Measurements from ENCODE around the gene RGL1. TPM values are rescaled to one million over a fixed set of nuclear protein-coding genes. Genes with fewer than 3 reads are reported as not detected.

The RGL1 gene
- total RNA-seq, 1 experiment from 2014 or later, result 34.5 TPM

GRCh38 chr1:183837062-183837461 is 32.1 kb downstream of the RGL1 start:
- no peaks in the 10 kb centered on the region for H3K27me3 ChIP-seq (replicated peaks; ENCODE audit: control insufficient read depth, insufficient read depth, low read length)
- no peaks in the 10 kb centered on the region for H3K36me3 ChIP-seq (ENCODE audit: control insufficient read depth, insufficient read depth, low read length)
- H3K4me1 ChIP-seq, result peaks cover 17% of the 10 kb centered on the region
- H3K9me3 Mint-ChIP-seq (ENCODE audit: unreplicated experiment), result no peaks in the 10 kb centered on the region
- peaks cover 20% of the 10 kb centered on the region for H3K36me3 Mint-ChIP-seq (ENCODE audit: insufficient read depth, unreplicated experiment)
- H3K4me3 ChIP-seq (ENCODE audit: low read depth, low read length), result no peak overlapping the region
- CTCF ChIA-PET, result no interaction called here
- peaks cover 19% of the 10 kb centered on the region for H3K4me1 Mint-ChIP-seq (ENCODE audit: low read depth, unreplicated experiment)
- H3K27ac Mint-ChIP-seq (ENCODE audit: unreplicated experiment), result no peak overlapping the region
- H3K27me3 Mint-ChIP-seq (ENCODE audit: insufficient read depth, unreplicated experiment), result no peaks in the 10 kb centered on the region
- no peaks in the 10 kb centered on the region for H3K9me3 ChIP-seq
- POLR2A ChIA-PET, result no interaction called here
- no peak for TF ChIP-seq CTCF (IDR thresholded peaks at IDR 0.05; ENCODE audit: insufficient read depth in 1 of 2, low read depth in 1 of 2, low read length in 1 of 2, severe bottlenecking in 1 of 2, unreplicated experiment in 1 of 2)
- H3K4me3 Mint-ChIP-seq (ENCODE audit: unreplicated experiment), result no peak overlapping the region
- no TSS peak for BruUV-seq (replicated peaks)
- intact Hi-C loops (cut with micrococcal nuclease; ENCODE audit: unreplicated experiment), result no loop called here
- DNase-seq, result no peak

GRCh38 chr1:183838221-183838620 is 33.3 kb downstream of the RGL1 start:
- no TSS peak for BruUV-seq (replicated peaks)
- POLR2A ChIA-PET, result no interaction called here
- Mint-ChIP-seq H3K4me1 (ENCODE audit: low read depth, unreplicated experiment) (peaks cover 25% of the 10 kb centered on the region), H3K4me3 (ENCODE audit: unreplicated experiment) (no peak overlapping the region), H3K27ac (ENCODE audit: unreplicated experiment) (no peak overlapping the region), H3K36me3 (ENCODE audit: insufficient read depth, unreplicated experiment) (peaks cover 23% of the 10 kb centered on the region), H3K27me3 (ENCODE audit: insufficient read depth, unreplicated experiment) (no peaks in the 10 kb centered on the region), H3K9me3 (ENCODE audit: unreplicated experiment) (no peaks in the 10 kb centered on the region)
- no peak for TF ChIP-seq CTCF (IDR thresholded peaks at IDR 0.05; ENCODE audit: insufficient read depth in 1 of 2, low read depth in 1 of 2, low read length in 1 of 2, severe bottlenecking in 1 of 2, unreplicated experiment in 1 of 2)
- no peaks in the 10 kb centered on the region for H3K9me3 ChIP-seq
- H3K4me3 ChIP-seq (ENCODE audit: low read depth, low read length), result no peak overlapping the region
- no peaks in the 10 kb centered on the region for H3K36me3 ChIP-seq (ENCODE audit: control insufficient read depth, insufficient read depth, low read length)
- no peaks in the 10 kb centered on the region for H3K27me3 ChIP-seq (replicated peaks; ENCODE audit: control insufficient read depth, insufficient read depth, low read length)
- peaks cover 25% of the 10 kb centered on the region for H3K4me1 ChIP-seq
- CTCF ChIA-PET, result no interaction called here
- intact Hi-C loops (cut with micrococcal nuclease; ENCODE audit: unreplicated experiment), result no loop called here
- DNase-seq, result no peak

- CTCF ChIA-PET, result no interaction called here
- no peak for TF ChIP-seq CTCF (IDR thresholded peaks at IDR 0.05; ENCODE audit: insufficient read depth in 1 of 2, low read depth in 1 of 2, low read length in 1 of 2, severe bottlenecking in 1 of 2, unreplicated experiment in 1 of 2)
Measured at GRCh38 chr1:183840140-183840539, 35.2 kb downstream of the RGL1 start.

More at GRCh38 chr1:183840140-183840539, 35.2 kb downstream of the RGL1 start:
- DNase-seq, result no peak
- H3K9me3 Mint-ChIP-seq (ENCODE audit: unreplicated experiment), result no peaks in the 10 kb centered on the region
- no TSS peak for BruUV-seq (replicated peaks)
- H3K36me3 Mint-ChIP-seq (ENCODE audit: insufficient read depth, unreplicated experiment), result peaks cover 23% of the 10 kb centered on the region
- no peak overlapping the region for H3K4me3 Mint-ChIP-seq (ENCODE audit: unreplicated experiment)
- Histone ChIP-seq H3K9me3 (no peaks in the 10 kb centered on the region), H3K36me3 (ENCODE audit: control insufficient read depth, insufficient read depth, low read length) (no peaks in the 10 kb centered on the region), H3K4me3 (ENCODE audit: low read depth, low read length) (no peak overlapping the region), H3K4me1 (peaks cover 26% of the 10 kb centered on the region), H3K27me3 (replicated peaks; ENCODE audit: control insufficient read depth, insufficient read depth, low read length) (no peaks in the 10 kb centered on the region)
- peaks cover 25% of the 10 kb centered on the region for H3K4me1 Mint-ChIP-seq (ENCODE audit: low read depth, unreplicated experiment)
- H3K27me3 Mint-ChIP-seq (ENCODE audit: insufficient read depth, unreplicated experiment), result no peaks in the 10 kb centered on the region
- H3K27ac Mint-ChIP-seq (ENCODE audit: unreplicated experiment), result peak overlapping the region; percentile 55
- intact Hi-C loops (cut with micrococcal nuclease; ENCODE audit: unreplicated experiment), result no loop called here
- POLR2A ChIA-PET, result no interaction called here

Measured in Caco-2 (cell line).